Activated naive CD8-positive, alpha-beta T cell treated with anti-CD3 and anti-CD28 coated beads, Interleukin-2, amount 50 U/mL, for 24 hours (primary cell): ENCODE results near the gene INAVA.

Experiments used
- ATAC-seq: fragments of 150-1000 bp; cut with Tn5 transposase; one replicate; pipeline ENCODE4 v1.10.0; 2021
- DNase-seq: peaks from one replicate; pipeline ENCODE4 v3.0.0; 2021
- H3K27ac Mint-ChIP-seq: one replicate; pipeline ENCODE4 v1.8.0; 2021; ENCODE audit warnings: mild to moderate bottlenecking, mixed read lengths
- H3K27me3 Mint-ChIP-seq: one replicate; pipeline ENCODE4 v1.8.0; 2021; ENCODE audit warnings: mixed read lengths
- H3K36me3 Mint-ChIP-seq: one replicate; pipeline ENCODE4 v1.8.0; 2021; ENCODE audit warnings: low read depth, mixed read lengths
- H3K4me1 Mint-ChIP-seq: one replicate; pipeline ENCODE4 v1.8.0; 2021; ENCODE audit warnings: mixed read lengths
- H3K4me3 Mint-ChIP-seq: one replicate; pipeline ENCODE4 v1.8.0; 2021; ENCODE audit warnings: mild to moderate bottlenecking, moderate library complexity, mixed read lengths
- H3K9me3 Mint-ChIP-seq: one replicate; pipeline ENCODE4 v1.8.0; 2021; ENCODE audit warnings: mixed read lengths

The INAVA gene

GRCh38 chr1:200869753-200870391 is 24.8 kb upstream of the INAVA start:
- Mint-ChIP-seq H3K9me3 (no peaks in the 10 kb centered on the region), H3K4me3 (no peak overlapping the region), H3K27ac (no peak overlapping the region), H3K27me3 (peaks cover 49% of the 10 kb centered on the region), H3K36me3 (no peaks in the 10 kb centered on the region), H3K4me1 (peaks cover 47% of the 10 kb centered on the region)
- ATAC-seq (peak; percentile 33), DNase-seq (peak; percentile 34)

- H3K27me3 Mint-ChIP-seq, result peaks cover 61% of the 10 kb centered on the region
- no peak for ATAC-seq
- DNase-seq, result no peak
- H3K4me3 Mint-ChIP-seq, result no peak within 1 kb of the TSS
- no peak within 1 kb of the TSS for H3K27ac Mint-ChIP-seq
- H3K36me3 Mint-ChIP-seq, result no peaks in the 10 kb centered on the region
- no peaks in the 10 kb centered on the region for H3K9me3 Mint-ChIP-seq
- peaks cover 34% of the 10 kb centered on the region for H3K4me1 Mint-ChIP-seq
These were observed 22.1 kb upstream of the INAVA start, which contains the start of gene GPR25 for GRCh38 chr1:200872446-200873115. TSS of gene GPR25 (plus strand) at chr1:200872981. CDS start at chr1:200873038, 57 bp downstream.

- Mint-ChIP-seq H3K36me3 (no peaks in the 10 kb centered on the region), H3K4me1 (peaks cover 38% of the 10 kb centered on the region), H3K9me3 (no peaks in the 10 kb centered on the region), H3K27ac (no peak overlapping the region), H3K27me3 (peaks cover 60% of the 10 kb centered on the region), H3K4me3 (no peak overlapping the region)
- no peak for DNase-seq
- ATAC-seq, result no peak
These were observed 21.5 kb upstream of the INAVA start for GRCh38 chr1:200873116-200873670.

GRCh38 chr1:200873671-200874397 is 20.9 kb upstream of the INAVA start:
- H3K27ac Mint-ChIP-seq, result no peak overlapping the region
- DNase-seq, result no peak
- no peaks in the 10 kb centered on the region for H3K36me3 Mint-ChIP-seq
- peaks cover 64% of the 10 kb centered on the region for H3K27me3 Mint-ChIP-seq
- ATAC-seq, result no peak
- peaks cover 45% of the 10 kb centered on the region for H3K4me1 Mint-ChIP-seq
- no peaks in the 10 kb centered on the region for H3K9me3 Mint-ChIP-seq
- H3K4me3 Mint-ChIP-seq, result no peak overlapping the region

GRCh38 chr1:200874694-200875093 is 20.0 kb upstream of the INAVA start:
- Mint-ChIP-seq H3K36me3 (no peaks in the 10 kb centered on the region), H3K4me1 (peaks cover 41% of the 10 kb centered on the region), H3K27ac (no peak overlapping the region), H3K27me3 (peaks cover 61% of the 10 kb centered on the region), H3K4me3 (no peak overlapping the region), H3K9me3 (no peaks in the 10 kb centered on the region)
- ATAC-seq, result no peak
- DNase-seq, result no peak

- ATAC-seq (no peak), DNase-seq (no peak)
- Mint-ChIP-seq H3K4me3 (no peak overlapping the region), H3K27ac (no peak overlapping the region), H3K9me3 (no peaks in the 10 kb centered on the region), H3K4me1 (peaks cover 40% of the 10 kb centered on the region), H3K36me3 (no peaks in the 10 kb centered on the region), H3K27me3 (peaks cover 59% of the 10 kb centered on the region)
These were observed 19.3 kb upstream of the INAVA start for GRCh38 chr1:200875416-200875815.

GRCh38 chr1:200877010-200877409 is 17.7 kb upstream of the INAVA start:
- Mint-ChIP-seq H3K9me3 (no peaks in the 10 kb centered on the region), H3K4me3 (no peak overlapping the region), H3K27ac (no peak overlapping the region), H3K4me1 (peaks cover 41% of the 10 kb centered on the region), H3K36me3 (no peaks in the 10 kb centered on the region), H3K27me3 (peaks cover 45% of the 10 kb centered on the region)
- ATAC-seq (no peak), DNase-seq (no peak)

- Mint-ChIP-seq H3K4me1 (peaks cover 43% of the 10 kb centered on the region), H3K4me3 (no peak overlapping the region), H3K27ac (peak overlapping the region; percentile 35), H3K36me3 (no peaks in the 10 kb centered on the region), H3K27me3 (peaks cover 39% of the 10 kb centered on the region), H3K9me3 (no peaks in the 10 kb centered on the region)
- DNase-seq, result peak; percentile 56
- ATAC-seq, result peak; percentile 92
These were observed 16.7 kb upstream of the INAVA start for GRCh38 chr1:200877839-200878551.

- ATAC-seq, result peak; percentile 65
- peak; percentile 25 for DNase-seq
- no peaks in the 10 kb centered on the region for H3K9me3 Mint-ChIP-seq
- no peaks in the 10 kb centered on the region for H3K36me3 Mint-ChIP-seq
- H3K4me3 Mint-ChIP-seq, result no peak overlapping the region
- H3K27me3 Mint-ChIP-seq, result peaks cover 24% of the 10 kb centered on the region
- no peak overlapping the region for H3K27ac Mint-ChIP-seq
- H3K4me1 Mint-ChIP-seq, result peaks cover 38% of the 10 kb centered on the region
These were observed 14.5 kb upstream of the INAVA start for GRCh38 chr1:200880212-200880611.

GRCh38 chr1:200883118-200883517 is 11.6 kb upstream of the INAVA start:
- Mint-ChIP-seq H3K4me1 (peaks cover 41% of the 10 kb centered on the region), H3K27ac (no peak overlapping the region), H3K4me3 (no peak overlapping the region), H3K9me3 (no peaks in the 10 kb centered on the region), H3K36me3 (no peaks in the 10 kb centered on the region), H3K27me3 (peaks cover 13% of the 10 kb centered on the region)
- no peak for ATAC-seq
- no peak for DNase-seq

- ATAC-seq, result no peak
- Mint-ChIP-seq H3K36me3 (no peaks in the 10 kb centered on the region), H3K4me1 (peaks cover 53% of the 10 kb centered on the region), H3K9me3 (no peaks in the 10 kb centered on the region), H3K4me3 (no peak overlapping the region), H3K27me3 (peaks cover 15% of the 10 kb centered on the region), H3K27ac (peak overlapping the region; percentile 39)
- no peak for DNase-seq
These were observed 8.9 kb upstream of the INAVA start for GRCh38 chr1:200885623-200886402.

GRCh38 chr1:200886594-200886993 is 8.1 kb upstream of the INAVA start:
- H3K4me3 Mint-ChIP-seq, result no peak overlapping the region
- ATAC-seq (no peak), DNase-seq (no peak)
- no peaks in the 10 kb centered on the region for H3K9me3 Mint-ChIP-seq
- no peak overlapping the region for H3K27ac Mint-ChIP-seq
- peaks cover 19% of the 10 kb centered on the region for H3K27me3 Mint-ChIP-seq
- no peaks in the 10 kb centered on the region for H3K36me3 Mint-ChIP-seq
- H3K4me1 Mint-ChIP-seq, result peaks cover 54% of the 10 kb centered on the region

- no peak overlapping the region for H3K4me3 Mint-ChIP-seq
- H3K4me1 Mint-ChIP-seq, result peaks cover 57% of the 10 kb centered on the region
- no peak for ATAC-seq
- H3K9me3 Mint-ChIP-seq, result no peaks in the 10 kb centered on the region
- no peaks in the 10 kb centered on the region for H3K36me3 Mint-ChIP-seq
- no peak overlapping the region for H3K27ac Mint-ChIP-seq
- no peak for DNase-seq
- peaks cover 24% of the 10 kb centered on the region for H3K27me3 Mint-ChIP-seq
These were observed 7.7 kb upstream of the INAVA start for GRCh38 chr1:200887036-200887435.
